HG02973 (cell line): ENCODE results near the gene CALHM2.
"Not testable (repeated sequence)": the region's sequence is repeated elsewhere in the genome, so short reads cannot be mapped to it uniquely, and the experiment has no call there.

Source experiments
- ATAC-seq: cut with Tn5 transposase; IDR thresholded peaks from one replicate; pipeline ENCODE4 v1.9.1; 2021; ENCODE audit warnings: moderate library complexity; ENCODE audit not compliant: unreplicated experiment

CALHM2 gene

GRCh38 chr10:103419101-103419500 lies 33.1 kb downstream of the CALHM2 start:
- no peak for ATAC-seq

- ATAC-seq, result no peak
These were observed 34.6 kb downstream of the CALHM2 start for GRCh38 chr10:103417601-103418000.

DNA sequence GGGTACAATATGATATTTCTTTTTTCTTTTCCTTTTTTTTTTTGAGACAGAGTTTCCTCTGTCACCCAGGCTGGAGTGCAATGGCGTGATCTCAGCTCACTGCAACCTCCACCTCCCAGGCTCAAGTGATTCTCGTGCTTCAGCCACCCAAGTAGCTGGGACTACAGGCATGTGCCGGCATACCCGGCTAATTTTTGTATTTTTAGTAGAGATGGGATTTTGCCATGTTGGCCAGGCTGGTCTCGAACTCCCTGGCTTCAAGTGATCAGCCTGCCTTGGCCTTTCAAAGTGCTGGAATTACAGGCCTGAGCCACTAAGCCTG lies 35.1 kb downstream of the CALHM2 start:
- ATAC-seq, result not testable (repeated sequence)

- ATAC-seq, result no peak
These were observed 35.6 kb downstream of the CALHM2 start for GRCh38 chr10:103416436-103417147.

- ATAC-seq, result no peak
These were observed 36.6 kb downstream of the CALHM2 start for GRCh38 chr10:103415581-103415980.

GRCh38 chr10:103413564-103413963 lies 38.6 kb downstream of the CALHM2 start:
- no peak for ATAC-seq

DNA sequence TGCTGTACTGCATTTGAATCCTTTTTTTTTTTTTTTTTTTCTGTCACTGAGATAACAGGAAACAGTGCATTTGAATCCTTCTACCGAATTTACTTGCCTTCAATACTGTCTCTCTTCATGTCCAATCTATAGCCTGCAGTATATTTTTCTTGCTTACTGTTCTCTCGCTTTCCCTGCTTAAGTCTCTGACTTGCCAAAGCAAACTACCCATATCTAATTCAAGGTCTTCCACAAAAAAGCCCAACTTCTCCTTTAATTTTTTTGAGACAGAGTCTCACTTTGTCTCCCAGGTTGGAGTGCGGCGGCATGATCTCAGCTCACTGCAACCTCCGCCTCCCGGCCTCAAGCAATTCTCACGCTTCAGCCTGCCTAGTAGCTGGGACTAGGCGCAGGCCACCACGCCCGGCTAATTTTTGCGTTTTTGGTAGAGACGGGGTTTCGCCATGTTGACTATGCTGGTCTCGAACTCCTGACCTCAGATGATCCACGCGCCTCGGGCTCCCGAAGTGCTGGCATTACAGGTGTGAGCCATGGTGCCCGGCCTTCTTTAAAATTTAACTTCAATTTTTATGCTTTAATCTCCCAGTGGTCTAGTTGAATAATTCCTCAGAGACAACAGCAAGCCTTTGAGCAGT lies 54.9 kb downstream of the CALHM2 start:
- no peak for ATAC-seq

DNA sequence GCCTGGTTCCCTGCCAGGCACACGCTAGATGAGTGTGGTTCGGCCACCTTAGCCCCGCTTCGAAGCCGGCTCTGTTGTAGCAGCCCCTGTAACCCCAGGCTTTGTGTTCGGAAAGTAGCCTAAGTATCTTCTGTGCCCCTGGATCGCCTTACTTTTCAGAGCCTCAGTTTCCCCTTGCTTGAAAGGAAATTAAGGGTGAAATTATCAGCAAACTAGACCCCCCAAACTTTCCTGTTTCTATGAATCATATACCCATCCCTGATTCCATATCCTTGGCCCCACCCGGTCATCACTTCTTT lies 55.4 kb downstream of the CALHM2 start:
- no peak for ATAC-seq
